Rectal smooth muscle tissue (tissue), 1 donor: ENCODE results near the gene ZBP1.

Experiments used
- H3K27ac ChIP-seq: one replicate; pipeline ENCODE4 v1.7.0; 2013; ENCODE audit warnings: low read depth, low read length, inconsistent platforms
- H3K27me3 ChIP-seq: one replicate; pipeline ENCODE4 v1.7.0; 2013; ENCODE audit warnings: low read length; ENCODE audit not compliant: control insufficient read depth, insufficient read depth
- H3K36me3 ChIP-seq: one replicate; pipeline ENCODE4 v1.7.0; 2013; ENCODE audit warnings: low read length; ENCODE audit not compliant: control insufficient read depth, insufficient read depth
- H3K4me1 ChIP-seq: one replicate; pipeline ENCODE4 v1.7.0; 2013; ENCODE audit warnings: low read length; ENCODE audit not compliant: control insufficient read depth, insufficient read depth
- H3K4me3 ChIP-seq: one replicate; pipeline ENCODE4 v1.7.0; 2013; ENCODE audit warnings: low read length
- H3K9ac ChIP-seq: one replicate; pipeline ENCODE4 v1.7.0; 2013; ENCODE audit warnings: low read length

Gene ZBP1

GRCh38 chr20:57616143-57616951, 3.9 kb downstream of the ZBP1 start:
- no peaks in the 10 kb centered on the region for H3K4me1 ChIP-seq
- no peak overlapping the region for H3K4me3 ChIP-seq
- no peak overlapping the region for H3K27ac ChIP-seq
- H3K9ac ChIP-seq: no peak overlapping the region
- no peaks in the 10 kb centered on the region for H3K27me3 ChIP-seq
- no peaks in the 10 kb centered on the region for H3K36me3 ChIP-seq

- no peaks in the 10 kb centered on the region for H3K36me3 ChIP-seq
- no peak overlapping the region for H3K4me3 ChIP-seq
- H3K4me1 ChIP-seq: no peaks in the 10 kb centered on the region
- H3K27me3 ChIP-seq: no peaks in the 10 kb centered on the region
- H3K9ac ChIP-seq: no peak overlapping the region
- no peak overlapping the region for H3K27ac ChIP-seq
These were observed 4.8 kb downstream of the ZBP1 start for GRCh38 chr20:57615445-57615811.

GRCh38 chr20:57614490-57615444, 5.5 kb downstream of the ZBP1 start:
- Histone ChIP-seq H3K4me1 (no peaks in the 10 kb centered on the region), H3K4me3 (no peak overlapping the region), H3K36me3 (no peaks in the 10 kb centered on the region), H3K27me3 (no peaks in the 10 kb centered on the region), H3K9ac (no peak overlapping the region), H3K27ac (no peak overlapping the region)

- no peak overlapping the region for H3K4me3 ChIP-seq
- no peaks in the 10 kb centered on the region for H3K4me1 ChIP-seq
- no peak overlapping the region for H3K9ac ChIP-seq
- H3K27me3 ChIP-seq: no peaks in the 10 kb centered on the region
- H3K27ac ChIP-seq: no peak overlapping the region
- no peaks in the 10 kb centered on the region for H3K36me3 ChIP-seq
These were observed 6.7 kb downstream of the ZBP1 start for GRCh38 chr20:57613481-57613921.

- H3K27ac ChIP-seq: no peak overlapping the region
- H3K4me3 ChIP-seq: no peak overlapping the region
- no peaks in the 10 kb centered on the region for H3K4me1 ChIP-seq
- no peaks in the 10 kb centered on the region for H3K27me3 ChIP-seq
- H3K36me3 ChIP-seq: no peaks in the 10 kb centered on the region
- H3K9ac ChIP-seq: no peak overlapping the region
These were observed 7.3 kb downstream of the ZBP1 start for GRCh38 chr20:57612916-57613315.

- Histone ChIP-seq H3K4me3 (no peak overlapping the region), H3K27ac (no peak overlapping the region), H3K9ac (no peak overlapping the region), H3K36me3 (no peaks in the 10 kb centered on the region), H3K27me3 (no peaks in the 10 kb centered on the region), H3K4me1 (no peaks in the 10 kb centered on the region)
These were observed 7.8 kb downstream of the ZBP1 start for GRCh38 chr20:57612436-57612835.

- Histone ChIP-seq H3K27me3 (no peaks in the 10 kb centered on the region), H3K4me3 (no peak overlapping the region), H3K4me1 (no peaks in the 10 kb centered on the region), H3K36me3 (no peaks in the 10 kb centered on the region), H3K9ac (no peak overlapping the region), H3K27ac (no peak overlapping the region)
These were observed 8.5 kb downstream of the ZBP1 start for GRCh38 chr20:57611586-57612311.

GRCh38 chr20:57610261-57610952, 9.8 kb downstream of the ZBP1 start:
- no peak overlapping the region for H3K27ac ChIP-seq
- no peaks in the 10 kb centered on the region for H3K36me3 ChIP-seq
- H3K4me1 ChIP-seq: no peaks in the 10 kb centered on the region
- no peak overlapping the region for H3K9ac ChIP-seq
- no peaks in the 10 kb centered on the region for H3K27me3 ChIP-seq
- no peak overlapping the region for H3K4me3 ChIP-seq

GRCh38 chr20:57609842-57610167, 10.4 kb downstream of the ZBP1 start:
- no peak overlapping the region for H3K27ac ChIP-seq
- no peak overlapping the region for H3K9ac ChIP-seq
- no peaks in the 10 kb centered on the region for H3K36me3 ChIP-seq
- H3K27me3 ChIP-seq: no peaks in the 10 kb centered on the region
- H3K4me3 ChIP-seq: no peak overlapping the region
- H3K4me1 ChIP-seq: no peaks in the 10 kb centered on the region

GRCh38 chr20:57609086-57609841, 11.0 kb downstream of the ZBP1 start:
- no peak overlapping the region for H3K4me3 ChIP-seq
- H3K36me3 ChIP-seq: no peaks in the 10 kb centered on the region
- H3K27me3 ChIP-seq: no peaks in the 10 kb centered on the region
- no peak overlapping the region for H3K9ac ChIP-seq
- no peaks in the 10 kb centered on the region for H3K4me1 ChIP-seq
- no peak overlapping the region for H3K27ac ChIP-seq

GRCh38 chr20:57608516-57608915, 11.7 kb downstream of the ZBP1 start:
- Histone ChIP-seq H3K9ac (no peak overlapping the region), H3K36me3 (no peaks in the 10 kb centered on the region), H3K4me3 (no peak overlapping the region), H3K27ac (no peak overlapping the region), H3K27me3 (no peaks in the 10 kb centered on the region), H3K4me1 (no peaks in the 10 kb centered on the region)
